HCT116 (cell line): ENCODE results near the gene LMBRD1. TPM values are rescaled to one million over a fixed set of nuclear protein-coding genes. Genes with fewer than 3 reads are reported as not detected.

Source experiments
- ATAC-seq: fragments of 200-7000 bp; cut with Tn5 transposase; 2 replicates; pipeline ENCODE4 v1.9.1; 2020; ENCODE audit warnings: mild to moderate bottlenecking, moderate library complexity
- BruUV-seq: library from RNA; stranded (reverse); fragments of 400-500 nt; replicated peaks from 2 replicates; lab custom pipeline; 2021; lab: Mats Ljungman, UMichigan
- CTCF ChIA-PET: fragments of 300-600 bp; sonication (Branson Sonifier 250); formaldehyde crosslinking; loops from one replicate; lab custom pipeline; 2021; ENCODE audit warnings: antibody characterized with exemption; lab: Charles Lee
- POLR2A ChIA-PET: fragments of 300-600, 350-600 bp; sonication (Branson Sonifier 250); formaldehyde crosslinking; loops from one replicate; lab custom pipeline; 2021; ENCODE audit warnings: antibody characterized with exemption; lab: Charles Lee
- RAD21 ChIA-PET, 2 experiments: fragments of 300-600 bp; sonication (Branson Sonifier 250); formaldehyde crosslinking; loops; one replicate each; lab custom pipeline; 2023; ENCODE audit warnings: low total read pairs in 2 of 2; ENCODE audit not compliant: uncharacterized antibody in 2 of 2, unreplicated experiment in 2 of 2, low non-redundant PET in 1 of 2; lab: Charles Lee
- DNase-seq: peaks from one replicate; pipeline ENCODE4 v3.0.0-alpha.2; 2010; ENCODE audit warnings: low read depth, low spot score
- H2AFZ ChIP-seq: fragments of 200-600 bp; shearing (Covaris generic), sonication (generic); 2 replicates; pipeline ENCODE4 v1.6.1; 2017; ENCODE audit warnings: low read depth, mixed run types, mixed read lengths, antibody characterized with exemption, low read length; ENCODE audit not compliant: poor library complexity, severe bottlenecking
- H3K27ac ChIP-seq: 2 replicates; pipeline ENCODE4 v1.5.1; 2012; ENCODE audit warnings: low read depth, low read length
- H3K27me3 ChIP-seq: fragments of 200-600 bp; sonication (generic); 2 replicates; pipeline ENCODE4 v1.6.1; 2016; ENCODE audit warnings: mixed run types, low read length, mixed read lengths; ENCODE audit not compliant: insufficient read depth
- H3K36me3 ChIP-seq, 2 experiments: fragments of 200-500 bp in 1 of 2; fragments of 200-600 bp in 1 of 2; sonication (Bioruptor generic) in 1 of 2; sonication (generic) in 1 of 2; 2 replicates each; pipeline versions ENCODE4 v1.5.1 to v1.6.1; 2014 to 2016; ENCODE audit warnings: low read length in 2 of 2, inconsistent platforms in 1 of 2, mixed read lengths in 1 of 2, mixed run types in 1 of 2; ENCODE audit not compliant: insufficient read depth in 2 of 2, control insufficient read depth in 1 of 2
- H3K4me1 ChIP-seq, 2 experiments: fragments of 200-600 bp in 1 of 2; sonication (generic) in 1 of 2; 2 replicates each; pipeline versions ENCODE4 v1.5.1 to v1.6.1; 2012 to 2017; ENCODE audit warnings: low read length in 2 of 2, inconsistent platforms in 1 of 2, mild to moderate bottlenecking in 1 of 2, mixed read lengths in 1 of 2, mixed run types in 1 of 2, moderate library complexity in 1 of 2; ENCODE audit not compliant: insufficient read depth in 2 of 2, control insufficient read depth in 1 of 2
- H3K4me2 ChIP-seq: fragments of 200-600 bp; sonication (generic); 2 replicates; pipeline ENCODE4 v1.6.1; 2017; ENCODE audit warnings: mixed run types, low read length, mixed read lengths
- H3K4me3 ChIP-seq, 2 experiments: fragments of 200-600 bp in 1 of 2; sonication (generic) in 1 of 2; replicated peaks in 1 of 2; 2 replicates each; pipeline ENCODE4 v1.5.1; 2011 to 2016; ENCODE audit warnings: low read length in 2 of 2, control low read depth in 1 of 2, low read depth in 1 of 2, mild to moderate bottlenecking in 1 of 2, mixed read lengths in 1 of 2, mixed run types in 1 of 2
- H3K79me2 ChIP-seq: fragments of 200-600 bp; sonication (generic); 2 replicates; pipeline ENCODE4 v1.6.1; 2017; ENCODE audit warnings: mild to moderate bottlenecking, mixed run types, low read length, moderate library complexity, mixed read lengths; ENCODE audit not compliant: insufficient read depth
- H3K9ac ChIP-seq: fragments of 200-600 bp; sonication (generic); 2 replicates; pipeline ENCODE4 v1.6.1; 2016; ENCODE audit warnings: low read length, mixed read lengths
- H3K9me2 ChIP-seq: fragments of 200-600 bp; sonication (generic), shearing (Covaris generic); 2 replicates; pipeline ENCODE4 v1.6.1; 2017; ENCODE audit warnings: mixed run types, mild to moderate bottlenecking, moderate library complexity; ENCODE audit not compliant: insufficient read depth
- H3K9me3 ChIP-seq, 2 experiments: fragments of 200-500 bp in 1 of 2; fragments of 200-600 bp in 1 of 2; sonication (Bioruptor generic) in 1 of 2; sonication (generic) in 1 of 2; 2 replicates each; pipeline ENCODE4 v1.6.1; 2014 to 2017; ENCODE audit warnings: low read length in 2 of 2, mixed read lengths in 2 of 2, inconsistent platforms in 1 of 2, low read depth in 1 of 2, mild to moderate bottlenecking in 1 of 2, mixed run types in 1 of 2, moderate library complexity in 1 of 2; ENCODE audit not compliant: control insufficient read depth in 1 of 2, insufficient read depth in 1 of 2
- H4K20me1 ChIP-seq: fragments of 200-600 bp; sonication (generic), shearing (Covaris generic); 2 replicates; pipeline ENCODE4 v1.6.1; 2017; ENCODE audit warnings: mixed run types, mild to moderate bottlenecking, moderate library complexity; ENCODE audit not compliant: insufficient read depth
- CBX3 ChIP-seq: IDR thresholded peaks from 2 replicates; pipeline ENCODE4 v1.6.1; 2012; ENCODE audit warnings: low read depth
- CEBPB ChIP-seq: IDR thresholded peaks from 2 replicates; pipeline ENCODE4 v1.6.1; 2012; ENCODE audit warnings: low read depth
- CTCF ChIP-seq, 3 experiments: fragments of 200-600 bp in 1 of 3; sonication (generic) in 1 of 3; IDR thresholded peaks in 2 of 3; conservative IDR thresholded peaks in 1 of 3; 2 replicates each; pipeline ENCODE4 v1.5.1; 2012 to 2017; ENCODE audit warnings: low read depth in 2 of 3, low read length in 2 of 3, antibody characterized with exemption in 1 of 3, borderline replicate concordance in 1 of 3, control low read depth in 1 of 3, mild to moderate bottlenecking in 1 of 3, mixed read lengths in 1 of 3, mixed run types in 1 of 3, moderate library complexity in 1 of 3; ENCODE audit not compliant: insufficient read depth in 1 of 3
- EGR1 ChIP-seq: IDR thresholded peaks from 2 replicates; pipeline ENCODE4 v1.6.1; 2012; ENCODE audit warnings: low read depth
- EZH2 ChIP-seq: fragments of 200-600 bp; sonication (generic); IDR thresholded peaks from 2 replicates; pipeline ENCODE4 v1.6.1; 2017; ENCODE audit warnings: antibody characterized with exemption, mixed run types
- EZH2phosphoT487 ChIP-seq: fragments of 200-600 bp; IDR thresholded peaks from 2 replicates; pipeline ENCODE4 v1.6.1; 2018; ENCODE audit warnings: antibody characterized with exemption, borderline replicate concordance
- JUND ChIP-seq: IDR thresholded peaks from 2 replicates; pipeline ENCODE4 v1.6.1; 2012
- POLR2A ChIP-seq: IDR thresholded peaks from 2 replicates; pipeline ENCODE4 v1.7.0; 2011; ENCODE audit warnings: borderline replicate concordance; ENCODE audit not compliant: insufficient read depth, insufficient read length; ENCODE audit errors: extremely low read depth
- POLR2AphosphoS5 ChIP-seq: IDR thresholded peaks from 2 replicates; pipeline ENCODE4 v1.6.1; 2011; ENCODE audit warnings: mild to moderate bottlenecking, low read depth, low read length, moderate library complexity
- RAD21 ChIP-seq: IDR thresholded peaks from 2 replicates; pipeline ENCODE4 v1.6.1; 2012; ENCODE audit warnings: low read depth, mild to moderate bottlenecking
- REST ChIP-seq: IDR thresholded peaks from 2 replicates; pipeline ENCODE4 v1.6.1; 2012; ENCODE audit warnings: low read depth
- SIN3A ChIP-seq: IDR thresholded peaks from 2 replicates; pipeline ENCODE4 v1.6.1; 2012; ENCODE audit warnings: low read depth
- SP1 ChIP-seq: IDR thresholded peaks from 2 replicates; pipeline ENCODE4 v1.6.1; 2012; ENCODE audit warnings: low read depth
- SRF ChIP-seq: IDR thresholded peaks from 2 replicates; pipeline ENCODE4 v1.6.1; 2012; ENCODE audit warnings: low read depth
- ZFX ChIP-seq: fragments of 450-650 bp; IDR thresholded peaks from 2 replicates; pipeline ENCODE4 v1.6.1; 2017
- ZNF274 ChIP-seq: fragments of 200-500 bp; sonication (Bioruptor generic); IDR thresholded peaks from 2 replicates; pipeline ENCODE4 v1.6.1; 2014; ENCODE audit warnings: mild to moderate bottlenecking, low read depth, low read length, inconsistent platforms
- intact Hi-C: fragments of 100-400 bp; cut with micrococcal nuclease; formaldehyde crosslinking; loops from 2 replicates; pipeline ENCODE4 v1.10.0; 2022
- total RNA-seq: library from RNA; stranded (reverse); gene quantifications from one replicate; pipeline ENCODE4 v1.2.1, GENCODE V29; 2021; ENCODE audit not compliant: unreplicated experiment
- TF ChIP-seq, protein P1 (sequence below): IDR thresholded peaks from 2 replicates; pipeline ENCODE4 v1.6.1; 2012
- TF ChIP-seq, protein P2 (sequence below): IDR thresholded peaks from 2 replicates; pipeline ENCODE4 v1.6.1; 2011; ENCODE audit warnings: mild to moderate bottlenecking, low read length, moderate library complexity; ENCODE audit not compliant: insufficient replicate concordance; ENCODE audit errors: extremely low read depth

The LMBRD1 gene
- total RNA-seq, 1 experiment from 2014 or later: 11.9 TPM

- H3K4me1 ChIP-seq: no peaks in the 10 kb centered on the region
- TF ChIP-seq CTCF (IDR thresholded peaks at IDR 0.05 in 2 of 3, conservative IDR thresholded peaks at IDR 0.05 in 1 of 3; ENCODE audit: borderline replicate concordance in 1 of 3, insufficient read depth in 1 of 3, low read depth in 2 of 3, low read length in 2 of 3): no peak
- TF ChIP-seq POLR2AphosphoS5: no peak
- TF ChIP-seq, protein P1, sequence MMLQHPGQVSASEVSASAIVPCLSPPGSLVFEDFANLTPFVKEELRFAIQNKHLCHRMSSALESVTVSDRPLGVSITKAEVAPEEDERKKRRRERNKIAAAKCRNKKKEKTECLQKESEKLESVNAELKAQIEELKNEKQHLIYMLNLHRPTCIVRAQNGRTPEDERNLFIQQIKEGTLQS: no peak
- TF ChIP-seq REST: no peak
- no peak for TF ChIP-seq EGR1
- no peak for TF ChIP-seq SIN3A
- TF ChIP-seq CBX3: no peak
- TF ChIP-seq, protein P2, sequence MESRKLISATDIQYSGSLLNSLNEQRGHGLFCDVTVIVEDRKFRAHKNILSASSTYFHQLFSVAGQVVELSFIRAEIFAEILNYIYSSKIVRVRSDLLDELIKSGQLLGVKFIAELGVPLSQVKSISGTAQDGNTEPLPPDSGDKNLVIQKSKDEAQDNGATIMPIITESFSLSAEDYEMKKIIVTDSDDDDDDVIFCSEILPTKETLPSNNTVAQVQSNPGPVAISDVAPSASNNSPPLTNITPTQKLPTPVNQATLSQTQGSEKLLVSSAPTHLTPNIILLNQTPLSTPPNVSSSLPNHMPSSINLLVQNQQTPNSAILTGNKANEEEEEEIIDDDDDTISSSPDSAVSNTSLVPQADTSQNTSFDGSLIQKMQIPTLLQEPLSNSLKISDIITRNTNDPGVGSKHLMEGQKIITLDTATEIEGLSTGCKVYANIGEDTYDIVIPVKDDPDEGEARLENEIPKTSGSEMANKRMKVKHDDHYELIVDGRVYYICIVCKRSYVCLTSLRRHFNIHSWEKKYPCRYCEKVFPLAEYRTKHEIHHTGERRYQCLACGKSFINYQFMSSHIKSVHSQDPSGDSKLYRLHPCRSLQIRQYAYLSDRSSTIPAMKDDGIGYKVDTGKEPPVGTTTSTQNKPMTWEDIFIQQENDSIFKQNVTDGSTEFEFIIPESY: no peak
- TF ChIP-seq JUND: no peak
- no peak for TF ChIP-seq POLR2A
- no peak for TF ChIP-seq EZH2phosphoT487
- TF ChIP-seq RAD21: no peak
- no peak for TF ChIP-seq ZNF274
- no peak for TF ChIP-seq CEBPB
- no peak for TF ChIP-seq EZH2
- TF ChIP-seq ZFX: no peak
- no peak for TF ChIP-seq SP1
- no peak for TF ChIP-seq SRF
- TF ChIP-seq, all 23 proteins: peak for 0
- H3K4me2 ChIP-seq: no peak overlapping the region
- BruUV-seq: no TSS peak
- no peaks in the 10 kb centered on the region for H3K36me3 ChIP-seq
- H3K9me3 ChIP-seq: no peaks in the 10 kb centered on the region
- no peak overlapping the region for H3K27ac ChIP-seq
- H2AFZ ChIP-seq: no peak overlapping the region
- ATAC-seq (no peak), DNase-seq (no peak)
- ChIA-PET RAD21 (no interaction called here), POLR2A (no interaction called here), CTCF (no interaction called here)
- no peak overlapping the region for H3K4me3 ChIP-seq
- H3K27me3 ChIP-seq: no peaks in the 10 kb centered on the region
- intact Hi-C loops: no loop called here
- H4K20me1 ChIP-seq: no peaks in the 10 kb centered on the region
- H3K9ac ChIP-seq: no peak overlapping the region
- H3K9me2 ChIP-seq: no peaks in the 10 kb centered on the region
- no peaks in the 10 kb centered on the region for H3K79me2 ChIP-seq
Observed at GRCh38 chr6:69627625-69628024, 169.2 kb downstream of the LMBRD1 start.
